Astrocyte of the spinal cord (primary cell): ENCODE data around the gene ZNF189.

Experiments used
- DNase-seq: peaks from one replicate; pipeline ENCODE4 v3.0.0; 2011; ENCODE audit warnings: low read depth, low spot score
- H3K4me3 ChIP-seq: 2 replicates; pipeline ENCODE4 v1.5.1; 2011; ENCODE audit warnings: low read depth, mild to moderate bottlenecking, low read length, moderate library complexity
- in situ Hi-C: cut with HindIII; loops from 2 replicates; pipeline ENCODE4 v1.10.0; 2017; ENCODE audit warnings: low sequenced_read_pairs
- TF ChIP-seq, protein P1 (sequence below): IDR thresholded peaks from 2 replicates; pipeline ENCODE4 v1.5.1; 2012; ENCODE audit warnings: low read depth, mild to moderate bottlenecking, low read length, inconsistent platforms

The ZNF189 gene

GRCh38 chr9:101398068-101398929, at the start of gene ZNF189, which contains the start of gene MRPL50:
Gene ZNF189 (plus strand): TSS chr9:101398851. CDS start chr9:101399157, 306 bp downstream.
Gene MRPL50 (minus strand): TSS chr9:101398618. CDS start chr9:101398592, 26 bp downstream.
- in situ Hi-C loops = no loop called here
- peak within 1 kb of the TSS; percentile 59 for H3K4me3 ChIP-seq
- DNase-seq = peak; percentile 99
- TF ChIP-seq, protein P1, sequence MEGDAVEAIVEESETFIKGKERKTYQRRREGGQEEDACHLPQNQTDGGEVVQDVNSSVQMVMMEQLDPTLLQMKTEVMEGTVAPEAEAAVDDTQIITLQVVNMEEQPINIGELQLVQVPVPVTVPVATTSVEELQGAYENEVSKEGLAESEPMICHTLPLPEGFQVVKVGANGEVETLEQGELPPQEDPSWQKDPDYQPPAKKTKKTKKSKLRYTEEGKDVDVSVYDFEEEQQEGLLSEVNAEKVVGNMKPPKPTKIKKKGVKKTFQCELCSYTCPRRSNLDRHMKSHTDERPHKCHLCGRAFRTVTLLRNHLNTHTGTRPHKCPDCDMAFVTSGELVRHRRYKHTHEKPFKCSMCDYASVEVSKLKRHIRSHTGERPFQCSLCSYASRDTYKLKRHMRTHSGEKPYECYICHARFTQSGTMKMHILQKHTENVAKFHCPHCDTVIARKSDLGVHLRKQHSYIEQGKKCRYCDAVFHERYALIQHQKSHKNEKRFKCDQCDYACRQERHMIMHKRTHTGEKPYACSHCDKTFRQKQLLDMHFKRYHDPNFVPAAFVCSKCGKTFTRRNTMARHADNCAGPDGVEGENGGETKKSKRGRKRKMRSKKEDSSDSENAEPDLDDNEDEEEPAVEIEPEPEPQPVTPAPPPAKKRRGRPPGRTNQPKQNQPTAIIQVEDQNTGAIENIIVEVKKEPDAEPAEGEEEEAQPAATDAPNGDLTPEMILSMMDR = no peak

DNA sequence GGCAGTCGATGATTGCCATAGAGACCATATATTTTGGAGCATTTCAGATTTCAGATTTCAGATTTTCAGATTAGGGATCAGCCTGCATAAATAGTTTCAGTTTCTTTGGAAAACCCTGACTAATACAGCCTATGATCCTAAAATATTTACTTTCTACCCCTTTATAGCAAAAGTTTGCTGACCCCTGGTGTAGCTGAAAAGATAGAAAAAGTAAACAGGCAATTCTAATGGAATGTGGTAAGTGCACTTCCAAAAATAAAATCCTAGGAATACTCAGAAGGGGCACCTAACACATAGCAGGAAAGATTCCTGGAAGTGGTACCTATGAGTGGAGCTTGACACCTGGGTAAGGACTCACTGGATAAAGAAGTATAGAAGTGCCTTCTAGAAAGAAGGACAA, 48.4 kb upstream of the ZNF189 start:
- H3K4me3 ChIP-seq = no peak overlapping the region
- TF ChIP-seq, protein P1 = no peak
- in situ Hi-C loops = no loop called here
- DNase-seq = no peak

DNA sequence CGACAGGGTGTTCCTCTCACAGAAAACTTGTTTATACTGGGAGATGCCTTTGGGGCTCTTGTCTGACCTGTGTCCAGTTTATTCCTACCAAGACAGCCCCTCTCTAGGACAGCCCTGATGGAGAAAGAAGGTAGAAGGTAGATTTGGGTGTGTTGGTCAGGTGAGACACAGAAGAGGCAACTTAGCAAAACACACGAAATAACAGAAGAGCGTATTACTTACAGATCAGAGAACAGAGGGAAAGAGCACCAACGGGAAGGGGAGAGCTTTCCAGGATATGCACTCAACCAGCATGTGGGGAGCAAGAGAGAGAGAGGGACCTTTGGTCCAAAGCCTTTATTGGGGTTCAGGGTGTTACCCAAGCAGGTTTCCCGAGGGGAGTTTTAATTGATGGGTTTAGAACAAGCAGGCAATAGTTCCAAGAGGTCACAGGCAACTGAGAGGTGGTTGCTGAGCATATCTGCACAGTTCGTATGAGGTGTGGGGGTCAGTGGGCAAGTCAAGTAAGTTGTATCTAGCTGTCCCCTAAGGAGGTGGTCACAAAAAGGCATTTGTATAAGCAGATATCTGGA, 45.7 kb upstream of the ZNF189 start:
- in situ Hi-C loops = no loop called here
- TF ChIP-seq, protein P1 = no peak
- no peak overlapping the region for H3K4me3 ChIP-seq
- DNase-seq = no peak

DNA sequence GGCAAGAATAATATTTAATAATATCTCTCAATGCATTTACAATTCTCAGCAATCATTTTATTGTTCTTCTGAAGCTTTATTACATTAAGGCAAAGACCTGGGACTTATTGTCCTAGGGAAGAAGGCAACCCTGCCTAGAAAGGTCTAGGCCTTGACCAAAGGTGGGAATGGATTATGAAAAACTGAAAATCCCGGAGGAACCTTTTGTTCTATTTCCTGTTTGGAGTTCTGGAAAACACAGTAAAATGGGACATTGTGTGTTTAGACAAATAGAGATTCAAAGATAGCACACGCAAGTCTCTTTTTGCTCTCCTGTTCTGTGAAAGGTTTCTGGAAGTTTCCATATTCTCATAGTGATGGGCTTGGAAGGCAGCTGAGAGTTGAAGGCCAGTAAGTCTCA, 45.0 kb upstream of the ZNF189 start:
- DNase-seq = no peak
- no peak overlapping the region for H3K4me3 ChIP-seq
- in situ Hi-C loops = no loop called here
- TF ChIP-seq, protein P1 = no peak

- in situ Hi-C loops = no loop called here
- no peak overlapping the region for H3K4me3 ChIP-seq
- no peak for DNase-seq
- TF ChIP-seq, protein P1 = no peak
Measured at GRCh38 chr9:101354143-101354764, 44.4 kb upstream of the ZNF189 start.

- in situ Hi-C loops = no loop called here
- TF ChIP-seq, protein P1 = no peak
- no peak for DNase-seq
- no peak overlapping the region for H3K4me3 ChIP-seq
Measured at GRCh38 chr9:101354765-101355708, 43.6 kb upstream of the ZNF189 start.
